Central memory CD8-positive, alpha-beta T cell (primary cell): Measurements from ENCODE around the gene ANKS1B.

Source experiments
- ATAC-seq: fragments of 150-1000 bp; cut with Tn5 transposase; replicated peaks from 2 replicates; pipeline ENCODE4 v1.10.0; 2022; ENCODE audit warnings: mild to moderate bottlenecking, moderate FRiP score, moderate number of reproducible peaks; ENCODE audit not compliant: poor library complexity, severe bottlenecking; ENCODE audit errors: extremely low read depth
- DNase-seq, 2 donors: peaks; one replicate each; pipeline ENCODE4 v3.0.0; 2021; ENCODE audit warnings: low spot score in 2 of 2
- H3K27ac Mint-ChIP-seq: one replicate; pipeline ENCODE4 v1.8.0; 2022; ENCODE audit warnings: low read depth, mild to moderate bottlenecking, moderate library complexity, mixed read lengths
- H3K27me3 Mint-ChIP-seq: one replicate; pipeline ENCODE4 v1.8.0; 2022; ENCODE audit warnings: mixed read lengths
- H3K36me3 Mint-ChIP-seq: one replicate; pipeline ENCODE4 v1.8.0; 2022; ENCODE audit warnings: mild to moderate bottlenecking, moderate library complexity, mixed read lengths; ENCODE audit not compliant: insufficient read depth
- H3K4me1 Mint-ChIP-seq: one replicate; pipeline ENCODE4 v1.8.0; 2022; ENCODE audit warnings: mixed read lengths
- H3K4me3 Mint-ChIP-seq: one replicate; pipeline ENCODE4 v1.8.0; 2022; ENCODE audit warnings: mild to moderate bottlenecking, moderate library complexity, mixed read lengths
- H3K9me3 Mint-ChIP-seq: one replicate; pipeline ENCODE4 v1.8.0; 2022; ENCODE audit warnings: mixed read lengths

The ANKS1B gene

DNA sequence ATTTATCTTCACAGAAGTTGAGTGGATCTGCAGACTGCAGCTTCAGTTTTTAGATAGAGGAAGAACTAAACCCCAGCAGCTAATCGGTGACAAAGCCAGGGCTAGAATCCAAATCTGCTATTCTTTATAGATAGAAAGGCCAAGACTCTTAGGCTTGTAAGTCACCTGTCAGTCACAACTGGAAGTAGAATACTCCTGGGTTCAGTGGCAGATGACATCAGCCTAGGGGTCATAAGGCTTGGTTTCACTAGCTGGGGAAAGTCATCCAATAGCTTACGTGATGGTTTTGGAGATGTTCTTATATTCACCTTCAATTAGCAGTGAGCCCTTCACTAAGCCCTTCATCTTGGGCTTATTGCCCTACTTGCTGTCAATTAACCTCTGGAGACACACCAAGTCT, 1246.2 kb downstream of the ANKS1B start:
- H3K4me1 Mint-ChIP-seq, result no peaks in the 10 kb centered on the region

GRCh38 chr12:98738002-98738401, 1246.7 kb downstream of the ANKS1B start:
- Mint-ChIP-seq H3K27me3 (peaks cover 10% of the 10 kb centered on the region), H3K36me3 (peaks cover 12% of the 10 kb centered on the region), H3K4me1 (no peaks in the 10 kb centered on the region), H3K4me3 (no peak overlapping the region), H3K9me3 (no peaks in the 10 kb centered on the region), H3K27ac (no peak overlapping the region)
- ATAC-seq, result no peak
- no peak for DNase-seq

More for the DNA sequence above, 1246.2 kb downstream of the ANKS1B start:
- H3K27ac Mint-ChIP-seq, result no peak overlapping the region
- H3K36me3 Mint-ChIP-seq, result peaks cover 7% of the 10 kb centered on the region
- DNase-seq (no peak), ATAC-seq (no peak)
- H3K4me3 Mint-ChIP-seq, result no peak overlapping the region
- no peaks in the 10 kb centered on the region for H3K9me3 Mint-ChIP-seq
- peaks cover 10% of the 10 kb centered on the region for H3K27me3 Mint-ChIP-seq

DNA sequence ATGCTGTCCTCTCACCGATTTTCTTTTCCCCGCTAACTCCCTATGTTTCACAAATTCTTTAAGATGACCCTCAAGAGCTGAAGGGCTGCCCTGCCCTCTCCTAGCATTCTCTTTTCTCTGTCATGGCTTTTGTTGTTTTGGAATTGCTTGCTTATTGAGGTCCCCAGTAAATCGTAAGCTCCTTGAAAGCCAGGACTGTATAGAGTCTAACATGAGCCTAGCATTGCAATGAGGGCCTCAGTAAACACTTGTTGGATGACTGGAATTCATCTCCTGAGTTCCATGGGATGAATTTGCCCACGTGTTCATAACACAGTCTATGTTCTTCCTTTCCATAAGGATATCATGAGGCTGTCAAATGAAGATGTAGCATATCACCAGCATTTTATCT, 1247.4 kb downstream of the ANKS1B start:
- Mint-ChIP-seq H3K36me3 (peaks cover 15% of the 10 kb centered on the region), H3K4me3 (no peak overlapping the region), H3K27me3 (peaks cover 10% of the 10 kb centered on the region), H3K4me1 (no peaks in the 10 kb centered on the region), H3K27ac (no peak overlapping the region), H3K9me3 (no peaks in the 10 kb centered on the region)
- ATAC-seq (no peak), DNase-seq (no peak)

- Mint-ChIP-seq H3K27me3 (peaks cover 10% of the 10 kb centered on the region), H3K36me3 (peaks cover 17% of the 10 kb centered on the region), H3K27ac (no peak overlapping the region), H3K4me1 (no peaks in the 10 kb centered on the region), H3K4me3 (no peak overlapping the region), H3K9me3 (no peaks in the 10 kb centered on the region)
- ATAC-seq, result no peak
- no peak for DNase-seq
Observed at GRCh38 chr12:98736352-98737321, 1248.1 kb downstream of the ANKS1B start.

- Mint-ChIP-seq H3K27me3 (peaks cover 2% of the 10 kb centered on the region), H3K27ac (peak overlapping the region; percentile 30), H3K9me3 (no peaks in the 10 kb centered on the region), H3K4me1 (no peaks in the 10 kb centered on the region), H3K36me3 (peaks cover 20% of the 10 kb centered on the region), H3K4me3 (no peak overlapping the region)
- ATAC-seq, result no peak
- no peak for DNase-seq
Observed at GRCh38 chr12:98735821-98736220, 1248.9 kb downstream of the ANKS1B start.

GRCh38 chr12:98733667-98734350, 1250.9 kb downstream of the ANKS1B start:
- ATAC-seq, result no peak
- no peaks in the 10 kb centered on the region for H3K9me3 Mint-ChIP-seq
- DNase-seq, result no peak
- H3K4me3 Mint-ChIP-seq, result no peak overlapping the region
- no peaks in the 10 kb centered on the region for H3K4me1 Mint-ChIP-seq
- peaks cover 24% of the 10 kb centered on the region for H3K36me3 Mint-ChIP-seq
- no peaks in the 10 kb centered on the region for H3K27me3 Mint-ChIP-seq
- H3K27ac Mint-ChIP-seq, result peak overlapping the region; percentile 13

DNA sequence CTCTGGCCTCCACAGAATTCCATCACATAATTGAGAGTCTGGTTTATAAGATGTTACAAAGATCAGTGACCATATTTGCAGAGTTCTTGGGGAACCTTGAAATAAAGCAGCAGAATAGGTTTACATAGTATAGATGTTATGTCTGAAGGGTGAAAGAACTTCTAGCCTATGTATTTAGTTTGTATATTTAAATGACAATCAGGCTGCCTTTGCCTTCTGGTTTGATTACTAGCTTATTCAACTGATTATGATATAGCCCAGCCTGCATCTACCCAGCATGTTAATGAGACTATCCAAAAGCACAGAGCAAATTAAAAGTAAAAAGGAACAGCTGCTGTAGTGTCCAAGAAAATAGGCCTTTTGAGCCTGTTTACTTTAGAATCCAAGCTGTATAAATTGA, 1254.3 kb downstream of the ANKS1B start:
- Mint-ChIP-seq H3K9me3 (no peaks in the 10 kb centered on the region), H3K36me3 (peaks cover 44% of the 10 kb centered on the region), H3K27me3 (no peaks in the 10 kb centered on the region), H3K4me3 (no peak overlapping the region), H3K4me1 (no peaks in the 10 kb centered on the region), H3K27ac (no peak overlapping the region)
- no peak for DNase-seq
- no peak for ATAC-seq

- DNase-seq, result no peak
- no peak for ATAC-seq
- Mint-ChIP-seq H3K4me1 (no peaks in the 10 kb centered on the region), H3K4me3 (no peak overlapping the region), H3K27me3 (no peaks in the 10 kb centered on the region), H3K27ac (no peak overlapping the region), H3K9me3 (no peaks in the 10 kb centered on the region), H3K36me3 (peaks cover 51% of the 10 kb centered on the region)
Observed at GRCh38 chr12:98727196-98727595, 1257.5 kb downstream of the ANKS1B start.

- no peaks in the 10 kb centered on the region for H3K9me3 Mint-ChIP-seq
- no peak overlapping the region for H3K27ac Mint-ChIP-seq
- H3K27me3 Mint-ChIP-seq, result no peaks in the 10 kb centered on the region
- H3K4me1 Mint-ChIP-seq, result no peaks in the 10 kb centered on the region
- ATAC-seq (no peak), DNase-seq (no peak)
- no peak overlapping the region for H3K4me3 Mint-ChIP-seq
- peaks cover 54% of the 10 kb centered on the region for H3K36me3 Mint-ChIP-seq
Observed at GRCh38 chr12:98725476-98726247, 1259.1 kb downstream of the ANKS1B start.

DNA sequence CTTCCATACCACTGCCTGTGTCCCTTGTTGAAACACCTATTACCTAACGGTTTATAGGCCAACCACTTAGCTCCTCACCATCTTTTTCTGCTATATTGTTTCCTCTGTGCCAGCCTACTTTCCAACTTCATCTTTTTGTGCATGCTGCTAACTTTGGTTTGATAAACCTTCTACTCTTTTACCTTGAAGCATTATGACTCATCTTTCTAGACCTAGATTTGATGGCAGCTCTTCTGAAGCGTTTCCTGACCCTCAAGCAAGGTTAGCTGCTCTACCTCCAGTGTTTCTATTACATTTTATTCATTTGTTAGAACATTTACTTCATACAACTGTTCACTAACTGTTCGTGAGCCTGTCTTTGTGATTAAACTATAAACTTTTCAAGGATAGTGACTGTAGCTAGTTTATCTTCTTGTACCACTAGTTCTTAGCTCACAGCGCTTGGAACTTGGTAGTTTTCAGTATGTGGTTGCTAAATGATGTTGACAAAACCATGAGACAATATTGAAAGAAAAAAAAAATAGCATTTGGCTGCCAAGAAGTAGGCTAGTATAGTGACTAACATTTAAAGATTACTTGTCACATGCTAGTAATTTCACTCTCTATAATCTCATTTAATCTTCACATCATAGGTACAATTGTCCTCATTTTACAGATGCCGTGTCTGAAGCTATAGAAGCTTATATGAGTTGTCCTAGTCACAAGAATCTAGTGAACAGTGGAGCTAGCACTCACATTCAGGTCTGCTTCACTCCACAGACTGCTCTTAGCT, 1260.2 kb downstream of the ANKS1B start:
- no peak overlapping the region for H3K4me3 Mint-ChIP-seq
- peak overlapping the region; percentile 19 for H3K27ac Mint-ChIP-seq
- no peaks in the 10 kb centered on the region for H3K9me3 Mint-ChIP-seq
- no peaks in the 10 kb centered on the region for H3K4me1 Mint-ChIP-seq
- ATAC-seq (no peak), DNase-seq (no peak)
- H3K36me3 Mint-ChIP-seq, result peaks cover 56% of the 10 kb centered on the region
- no peaks in the 10 kb centered on the region for H3K27me3 Mint-ChIP-seq

DNA sequence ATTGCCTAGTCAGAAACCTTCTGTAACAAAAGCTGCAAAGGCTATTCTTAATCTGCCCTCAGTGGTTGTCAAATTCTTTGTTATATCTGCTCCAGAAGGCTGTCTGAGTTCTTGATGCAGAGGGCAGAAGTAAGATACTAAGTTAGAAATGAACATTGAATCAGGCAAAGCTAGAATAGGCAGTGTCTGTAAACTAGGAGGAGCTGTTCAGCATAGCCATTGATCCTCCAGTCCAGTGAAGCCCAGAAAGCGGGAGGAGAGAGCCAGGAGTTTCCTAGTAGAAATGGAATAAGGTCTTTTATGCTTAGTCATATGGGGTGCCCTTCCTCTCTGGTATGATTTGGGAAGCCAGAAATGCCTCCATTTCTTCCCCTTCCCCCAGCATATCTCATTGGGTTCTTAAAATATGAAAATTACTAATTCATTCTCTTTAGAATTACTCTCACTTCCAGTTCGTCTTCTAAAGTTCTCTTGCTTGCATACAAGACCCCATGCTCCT, 1263.5 kb downstream of the ANKS1B start:
- Mint-ChIP-seq H3K27ac (no peak overlapping the region), H3K4me3 (no peak overlapping the region), H3K4me1 (no peaks in the 10 kb centered on the region), H3K27me3 (no peaks in the 10 kb centered on the region), H3K36me3 (peaks cover 56% of the 10 kb centered on the region), H3K9me3 (no peaks in the 10 kb centered on the region)
- ATAC-seq (no peak), DNase-seq (no peak)
